HepG2 (cell line): ENCODE measurements around the gene COPZ2. TPM values are rescaled to one million over a fixed set of nuclear protein-coding genes. Genes with fewer than 3 reads are reported as not detected.
A peak's percentile ranks its signal among the peaks of the same experiment; 100 is the strongest.

ENCODE experiments used
- AHDC1 ChIP-seq: sonication (generic); formaldehyde crosslinking; IDR thresholded peaks from 2 replicates; pipeline ENCODE4 v1.5.1; 2020; ENCODE audit warnings: mild to moderate bottlenecking, missing genetic modification reagents, borderline replicate concordance
- BORCS8-MEF2B ChIP-seq: sonication (generic); formaldehyde crosslinking; IDR thresholded peaks from 2 replicates; pipeline ENCODE4 v1.8.0; 2022; ENCODE audit warnings: mild to moderate bottlenecking, missing genetic modification reagents
- CEBPZ ChIP-seq: IDR thresholded peaks from 2 replicates; pipeline ENCODE4 v1.6.1; 2012; ENCODE audit warnings: low read length, improper control_type of control experiment
- FOXC1 ChIP-seq: sonication (generic); formaldehyde crosslinking; IDR thresholded peaks from 2 replicates; pipeline ENCODE4 v1.8.0; 2022; ENCODE audit warnings: mild to moderate bottlenecking, missing genetic modification reagents, borderline replicate concordance
- MAX ChIP-seq: IDR thresholded peaks from 2 replicates; pipeline ENCODE4 v1.6.1; 2012; ENCODE audit warnings: inconsistent platforms
- TFE3 ChIP-seq: IDR thresholded peaks from 2 replicates; pipeline ENCODE4 v1.6.1; 2016
- ZNF207 ChIP-seq: fragments of 450-650 bp; IDR thresholded peaks from 2 replicates; pipeline ENCODE4 v1.6.1; 2016; ENCODE audit warnings: antibody characterized with exemption, borderline replicate concordance
- ZNF350 ChIP-seq: sonication (generic); formaldehyde crosslinking; IDR thresholded peaks from 2 replicates; pipeline ENCODE4 v1.4.0; 2020; ENCODE audit warnings: mild to moderate bottlenecking, low read depth, missing genetic modification reagents, borderline replicate concordance
- polyA plus RNA-seq, 8 experiments: library from polyadenylated mRNA; depleted of rRNA in 3 of 8; stranded (reverse) in 7 of 8; unstranded in 1 of 8; fragments of >200 nt; fragmentation: Illumina TruSeq in 4 of 8; extraction: Trizol in 4 of 8; gene quantifications; 2 replicates each; pipeline versions ENCODE4 v1.2.1 to v1.2.3, GENCODE V29; 2011 to 2016; ENCODE audit warnings: low read depth in 4 of 8, missing spikeins in 1 of 8, mixed read lengths in 1 of 8; ENCODE audit not compliant: insufficient read depth in 1 of 8
- total RNA-seq, 5 experiments: library from RNA; depleted of rRNA; stranded (reverse); fragments of >200 nt; fragmentation: Illumina TruSeq; extraction: Trizol; gene quantifications; 2 replicates each; pipeline ENCODE4 v1.2.3, GENCODE V29; 2016; ENCODE audit warnings: low read depth in 1 of 5

COPZ2 gene
- total and polyA plus RNA-seq, 2 of the 13 experiments (the other 11 are each of a cell fraction or from before 2014, with no cell fraction given): 0.61 to 1.5 TPM

GRCh38 chr17:48066192-48066591 is 28.6 kb upstream of the COPZ2 start (continued):
- TF ChIP-seq ZNF350 (CRISPR knock-in tag) (no peak), BORCS8-MEF2B (no peak), TFE3 (CRISPR knock-in tag) (no peak), CEBPZ (no peak), MAX (no peak), ZNF207 (no peak), AHDC1 (CRISPR knock-in tag) (peak; percentile 26; the same call in 1 of the 2 replicates), FOXC1 (CRISPR knock-in tag) (no peak)
